Activated naive CD8-positive, alpha-beta T cell treated with anti-CD3 and anti-CD28 coated beads, Interleukin-2, amount 10 ng/mL, durations not matched to agents 7 days and 5 days (primary cell): ENCODE measurements around the gene PAOX. TPM values are rescaled to one million over a fixed set of nuclear protein-coding genes. Genes with fewer than 3 reads are reported as not detected.
A peak's percentile ranks its signal among the peaks of the same experiment; 100 is the strongest.

Experiments used
- ATAC-seq: fragments of 150-1000 bp; cut with Tn5 transposase; one replicate; pipeline ENCODE4 v1.10.0; 2021; ENCODE audit warnings: low read depth, moderate library complexity
- POLR2A ChIA-PET: fragments of 350-600 bp; sonication (Branson Sonifier 250); formaldehyde crosslinking; loops from one replicate; lab custom pipeline; 2021; ENCODE audit warnings: antibody characterized with exemption; lab: Charles Lee
- DNase-seq: peaks from one replicate; pipeline ENCODE4 v3.0.0; 2021
- H3K27ac Mint-ChIP-seq: one replicate; pipeline ENCODE4 v1.8.0; 2022; ENCODE audit warnings: mild to moderate bottlenecking, mixed read lengths
- H3K27me3 Mint-ChIP-seq: one replicate; pipeline ENCODE4 v1.8.0; 2022; ENCODE audit warnings: mild to moderate bottlenecking, moderate library complexity, mixed read lengths
- H3K36me3 Mint-ChIP-seq: one replicate; pipeline ENCODE4 v1.8.0; 2021; ENCODE audit warnings: mild to moderate bottlenecking, mixed read lengths
- H3K4me1 Mint-ChIP-seq: one replicate; pipeline ENCODE4 v1.8.0; 2021; ENCODE audit warnings: mixed read lengths
- H3K4me3 Mint-ChIP-seq: one replicate; pipeline ENCODE4 v1.8.0; 2022; ENCODE audit warnings: mild to moderate bottlenecking, moderate library complexity, mixed read lengths
- H3K9me3 Mint-ChIP-seq: one replicate; pipeline ENCODE4 v1.8.0; 2021; ENCODE audit warnings: mixed read lengths
- total RNA-seq, 2 experiments: library from RNA; stranded (reverse); gene quantifications; one replicate each; pipeline ENCODE4 v1.2.3, GENCODE V29; 2021

PAOX gene
- 1 to 10 TPM; 7.2 to 9.9 TPM for total RNA-seq

- peaks cover 6% of the 10 kb centered on the region for H3K4me1 Mint-ChIP-seq
- no peak within 1 kb of the TSS for H3K27ac Mint-ChIP-seq
Measured at GRCh38 chr10:133379152-133379800, at the start of gene PAOX. PAOX (plus strand) TSS chr10:133379262; CDS start chr10:133379317, 55 bp downstream.

GRCh38 chr10:133329491-133330202, 49.4 kb upstream of the PAOX start:
- no peaks in the 10 kb centered on the region for H3K9me3 Mint-ChIP-seq
- H3K27ac Mint-ChIP-seq, result no peak overlapping the region
- POLR2A ChIA-PET, result no interaction called here
- peak; percentile 87 for ATAC-seq
- H3K4me1 Mint-ChIP-seq, result no peaks in the 10 kb centered on the region
- H3K27me3 Mint-ChIP-seq, result peaks cover 73% of the 10 kb centered on the region
- H3K36me3 Mint-ChIP-seq, result no peaks in the 10 kb centered on the region
- DNase-seq, result peak; percentile 89
- peak overlapping the region; percentile 44 for H3K4me3 Mint-ChIP-seq

More at GRCh38 chr10:133379152-133379800, at the start of gene PAOX:
- peak within 1 kb of the TSS; percentile 76 for H3K4me3 Mint-ChIP-seq
- peak; percentile 81 for DNase-seq
- POLR2A ChIA-PET, result interaction anchor here (2.9 kb wide), 1 partner anchor 11 kb away, joined by 18 read pairs; no protein-coding TSS in a partner anchor
- peak; percentile 48 for ATAC-seq
- no peaks in the 10 kb centered on the region for H3K9me3 Mint-ChIP-seq
- no peaks in the 10 kb centered on the region for H3K36me3 Mint-ChIP-seq
- peaks cover 12% of the 10 kb centered on the region for H3K27me3 Mint-ChIP-seq

GRCh38 chr10:133332936-133333699, 45.9 kb upstream of the PAOX start:
- ATAC-seq (no peak), DNase-seq (no peak)
- Mint-ChIP-seq H3K4me1 (peaks cover 1% of the 10 kb centered on the region), H3K9me3 (no peaks in the 10 kb centered on the region), H3K36me3 (no peaks in the 10 kb centered on the region), H3K27me3 (peaks cover 55% of the 10 kb centered on the region), H3K27ac (no peak overlapping the region), H3K4me3 (no peak overlapping the region)
- POLR2A ChIA-PET, result no interaction called here

GRCh38 chr10:133334503-133335245, 44.4 kb upstream of the PAOX start:
- Mint-ChIP-seq H3K36me3 (no peaks in the 10 kb centered on the region), H3K4me3 (peak overlapping the region; percentile 73)

GRCh38 chr10:133335246-133336117, 43.6 kb upstream of the PAOX start:
- Mint-ChIP-seq H3K4me3 (peak overlapping the region; percentile 53), H3K4me1 (peaks cover 1% of the 10 kb centered on the region), H3K27ac (no peak overlapping the region), H3K9me3 (no peaks in the 10 kb centered on the region), H3K36me3 (no peaks in the 10 kb centered on the region), H3K27me3 (peaks cover 34% of the 10 kb centered on the region)
- POLR2A ChIA-PET, result interaction anchor here (1.9 kb wide), 2 partner anchors 12 to 22 kb away, joined by 4 read pairs; partner anchors contain the start of gene FUOM
- ATAC-seq (peak; percentile 52), DNase-seq (peak; percentile 80)

More at GRCh38 chr10:133334503-133335245, 44.4 kb upstream of the PAOX start:
- peak; percentile 40 for ATAC-seq
- Mint-ChIP-seq H3K4me1 (peaks cover 1% of the 10 kb centered on the region), H3K27me3 (peaks cover 40% of the 10 kb centered on the region), H3K9me3 (no peaks in the 10 kb centered on the region), H3K27ac (peak overlapping the region; percentile 49)
- POLR2A ChIA-PET, result no interaction called here
- DNase-seq, result no peak

GRCh38 chr10:133336118-133336576, 42.9 kb upstream of the PAOX start:
- peaks cover 1% of the 10 kb centered on the region for H3K4me1 Mint-ChIP-seq
- no peak for DNase-seq
- no peak overlapping the region for H3K27ac Mint-ChIP-seq
- no peaks in the 10 kb centered on the region for H3K36me3 Mint-ChIP-seq
- no peak overlapping the region for H3K4me3 Mint-ChIP-seq
- no peaks in the 10 kb centered on the region for H3K9me3 Mint-ChIP-seq
- no peak for ATAC-seq
- POLR2A ChIA-PET, result interaction anchor here (0.9 to 1.9 kb wide), 5 partner anchors 9 to 54 kb away, joined by 3 to 4 read pairs (median 3); partner anchors contain the start of genes ECHS1 and FUOM
- peaks cover 29% of the 10 kb centered on the region for H3K27me3 Mint-ChIP-seq

- no peak within 1 kb of the TSS for H3K27ac Mint-ChIP-seq
- DNase-seq, result peak; percentile 87
- peaks cover 1% of the 10 kb centered on the region for H3K4me1 Mint-ChIP-seq
Measured at GRCh38 chr10:133336577-133337369, 42.3 kb upstream of the PAOX start, which contains the start of gene CALY. CALY (minus strand) TSS chr10:133336896; CDS start chr10:133328989, 7,907 bp downstream.

GRCh38 chr10:133337370-133337725, 41.7 kb upstream of the PAOX start:
- no peak overlapping the region for H3K4me3 Mint-ChIP-seq
- H3K9me3 Mint-ChIP-seq, result no peaks in the 10 kb centered on the region

More at GRCh38 chr10:133336577-133337369, 42.3 kb upstream of the PAOX start, which contains the start of gene CALY:
- Mint-ChIP-seq H3K4me3 (peak within 1 kb of the TSS; percentile 53), H3K36me3 (no peaks in the 10 kb centered on the region), H3K9me3 (no peaks in the 10 kb centered on the region), H3K27me3 (peaks cover 28% of the 10 kb centered on the region)
- POLR2A ChIA-PET, result interaction anchor here (0.9 to 1.9 kb wide), 5 partner anchors 10 to 54 kb away, joined by 3 to 4 read pairs (median 3); partner anchors contain the start of genes ECHS1 and FUOM
- peak; percentile 37 for ATAC-seq

GRCh38 chr10:133338080-133339071, 40.7 kb upstream of the PAOX start:
- no peak for DNase-seq
- POLR2A ChIA-PET, result no interaction called here
- Mint-ChIP-seq H3K36me3 (no peaks in the 10 kb centered on the region), H3K27ac (no peak overlapping the region), H3K4me1 (peaks cover 1% of the 10 kb centered on the region), H3K4me3 (no peak overlapping the region), H3K27me3 (peaks cover 20% of the 10 kb centered on the region), H3K9me3 (no peaks in the 10 kb centered on the region)
- no peak for ATAC-seq

More at GRCh38 chr10:133337370-133337725, 41.7 kb upstream of the PAOX start:
- Mint-ChIP-seq H3K36me3 (no peaks in the 10 kb centered on the region), H3K27ac (no peak overlapping the region), H3K27me3 (peaks cover 26% of the 10 kb centered on the region), H3K4me1 (peaks cover 1% of the 10 kb centered on the region)
- ATAC-seq, result no peak
- DNase-seq, result no peak
- POLR2A ChIA-PET, result interaction anchor here (1.0 to 1.1 kb wide), 2 partner anchors 11 to 36 kb away, joined by 3 read pairs; partner anchors contain the start of gene ECHS1

GRCh38 chr10:133339708-133340380, 39.2 kb upstream of the PAOX start:
- Mint-ChIP-seq H3K4me3 (no peak overlapping the region), H3K27me3 (peaks cover 18% of the 10 kb centered on the region), H3K27ac (no peak overlapping the region), H3K4me1 (peaks cover 1% of the 10 kb centered on the region), H3K36me3 (no peaks in the 10 kb centered on the region), H3K9me3 (no peaks in the 10 kb centered on the region)
- DNase-seq (no peak), ATAC-seq (no peak)
- POLR2A ChIA-PET, result interaction anchor here (0.7 kb wide), 1 partner anchor 19 kb away, joined by 3 read pairs; no protein-coding TSS in a partner anchor
